Measurements from ENCODE around the gene AGMO.
"Not testable (repeated sequence)": the region's sequence is repeated elsewhere in the genome, so short reads cannot be mapped to it uniquely, and the experiment has no call there.

AGMO gene

DNA sequence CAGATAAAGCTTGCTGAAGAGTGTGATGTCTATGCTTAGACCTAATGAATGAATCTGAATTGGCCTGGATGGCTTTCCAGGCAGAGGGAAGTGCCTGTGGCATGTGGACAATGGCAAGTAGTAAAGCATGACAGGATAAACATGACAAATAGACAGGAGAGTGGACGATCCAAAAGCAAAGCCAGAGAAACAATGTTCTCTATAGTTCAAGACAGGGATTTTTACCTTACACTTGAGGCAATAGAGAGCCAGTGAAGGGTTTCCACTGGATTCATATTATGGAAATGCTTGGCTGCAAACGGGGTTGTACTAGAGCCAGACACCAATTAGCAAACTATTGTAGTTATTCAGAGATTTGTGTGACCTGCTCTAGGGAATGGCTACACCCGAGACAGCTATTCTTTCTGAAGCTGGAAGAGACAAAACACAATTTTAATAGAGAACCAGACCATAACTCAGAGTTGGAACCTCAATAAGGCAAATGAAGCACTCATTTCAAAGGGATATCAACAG is 2.3 kb downstream of the AGMO start:
- no peak for DNase-seq (ENCODE audit: low read depth)

DNA sequence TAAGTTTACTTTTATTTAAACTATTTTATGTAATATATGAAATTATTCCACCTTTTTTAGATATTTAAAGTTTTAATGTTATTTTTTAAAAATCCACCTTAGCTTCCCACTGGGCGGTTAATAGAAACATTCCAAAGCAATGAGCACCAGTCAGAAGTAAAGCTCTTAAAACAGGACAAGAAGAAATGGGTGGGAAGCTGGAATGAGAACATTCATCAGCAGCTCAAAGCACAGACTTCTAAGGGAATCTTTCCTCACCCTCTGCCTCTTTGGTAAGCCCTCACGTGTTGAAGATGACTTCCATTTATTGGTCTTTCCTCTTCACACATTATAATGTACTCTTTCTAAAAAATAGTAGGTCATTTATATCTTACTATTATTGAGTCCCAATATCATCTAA is 3.1 kb downstream of the AGMO start:
- DNase-seq (ENCODE audit: low read depth), result no peak

DNA sequence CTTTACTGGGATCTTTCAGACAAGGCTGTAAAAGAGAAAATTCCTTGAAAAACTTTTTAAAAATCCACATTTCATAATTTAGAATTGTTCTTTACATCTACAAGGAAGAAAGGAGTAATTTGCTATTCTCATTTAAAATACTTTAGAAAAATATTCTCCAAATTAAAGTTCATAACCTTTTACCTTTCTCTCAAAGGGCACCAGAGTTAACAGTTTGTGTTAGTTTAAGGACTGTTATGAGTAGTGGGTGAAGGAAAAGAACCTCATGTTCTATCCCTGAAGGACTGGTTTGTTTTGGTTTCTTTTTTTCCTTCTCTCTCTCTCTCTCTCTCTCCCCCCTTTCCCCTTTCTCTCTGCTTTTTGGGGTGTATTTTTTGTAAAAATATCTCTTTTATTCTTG is 4.1 kb downstream of the AGMO start:
- DNase-seq (ENCODE audit: low read depth), result no peak

DNA sequence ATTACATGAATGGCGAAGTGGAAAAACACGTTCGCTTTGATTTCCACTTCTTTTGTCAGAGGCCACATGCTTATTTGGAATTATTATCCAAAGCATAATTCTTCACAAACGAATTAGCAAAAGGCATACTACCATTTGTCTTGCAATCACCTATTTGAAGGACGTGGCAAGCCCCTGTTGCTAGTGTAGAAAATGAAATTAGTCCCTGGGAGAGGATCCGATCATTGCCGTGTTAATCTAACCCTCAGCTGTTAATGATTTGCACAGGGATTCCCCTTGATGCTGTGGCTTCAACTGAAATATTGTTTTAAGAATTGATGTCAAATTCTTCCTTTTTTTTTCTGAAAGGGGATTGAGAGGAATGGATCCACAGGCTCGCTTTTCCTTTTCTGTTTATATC is 4.6 kb downstream of the AGMO start:
- DNase-seq (ENCODE audit: low read depth), result no peak

DNA sequence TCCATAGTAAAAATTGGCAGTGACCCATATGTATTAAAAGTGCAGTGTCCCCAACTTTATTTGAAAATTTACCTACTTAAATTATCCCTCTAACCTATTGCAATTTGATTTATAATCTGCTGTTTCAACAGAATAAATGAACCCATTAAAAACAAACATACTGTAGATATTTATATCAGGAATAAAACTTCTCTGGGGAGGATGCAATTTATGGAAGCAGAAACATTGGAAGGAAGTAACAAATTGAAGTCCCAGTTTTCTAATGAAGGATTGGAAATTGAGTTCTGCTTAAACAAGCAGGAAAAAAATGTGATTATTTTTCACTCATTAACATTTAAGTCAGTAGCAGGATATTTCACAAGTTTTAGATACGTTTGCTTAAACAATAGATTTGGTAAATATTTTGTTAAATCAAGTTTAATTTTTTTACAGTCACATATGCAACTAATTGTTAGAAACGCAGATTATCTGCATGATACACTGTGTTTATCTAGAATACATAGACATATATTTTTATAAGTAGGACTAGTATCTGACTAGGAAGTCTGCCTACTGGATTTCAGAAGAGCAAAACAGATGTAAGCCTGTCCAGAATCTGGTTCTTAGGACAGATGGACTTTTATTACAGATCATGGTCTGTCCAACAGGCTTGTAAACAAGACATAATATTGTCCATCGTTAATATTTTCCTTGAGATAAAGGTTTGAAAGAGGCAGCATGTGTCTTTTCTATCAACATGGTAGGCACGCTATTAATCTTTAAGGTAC is 5.3 kb downstream of the AGMO start:
- DNase-seq (ENCODE audit: low read depth), result no peak

DNA sequence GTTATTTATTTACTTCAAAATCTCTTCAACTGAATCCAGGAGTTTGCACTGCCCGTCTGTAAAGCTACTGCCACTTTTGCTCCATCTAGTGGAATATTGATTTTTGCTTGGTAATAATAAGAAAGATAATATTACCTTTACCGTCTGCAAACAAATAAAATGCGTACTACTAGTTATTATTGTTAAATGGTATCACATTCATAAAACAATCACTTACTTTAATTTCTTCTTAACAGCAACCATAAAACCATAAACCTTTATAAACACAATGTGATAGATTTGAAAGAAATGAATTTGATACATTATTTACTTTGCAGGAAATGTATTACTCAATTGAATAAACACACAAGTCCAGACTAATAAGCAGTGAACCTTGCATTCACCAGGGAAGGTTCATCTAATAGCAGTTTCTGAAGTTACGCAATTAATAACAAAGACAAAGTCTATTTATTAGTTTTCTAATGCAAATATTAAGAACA is 6.4 kb downstream of the AGMO start:
- DNase-seq (ENCODE audit: low read depth), result no peak

DNA sequence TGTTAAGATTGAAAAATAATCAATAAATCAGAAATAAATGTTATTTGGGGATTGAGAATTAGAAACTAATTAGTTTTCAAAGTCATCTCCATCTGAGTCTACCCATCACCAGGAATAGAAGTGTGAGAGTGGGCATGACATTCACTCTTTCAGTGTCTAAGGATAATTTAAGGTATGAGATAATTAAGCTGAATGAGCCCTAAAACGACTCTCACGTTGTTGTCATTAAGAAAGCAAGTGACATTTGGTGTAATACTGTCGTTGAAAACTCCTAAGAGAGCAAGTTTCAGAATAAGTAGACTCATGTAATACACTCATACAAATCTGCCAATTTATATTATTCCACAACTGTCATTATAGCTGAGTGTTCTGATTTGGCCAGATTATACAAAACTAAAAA is 7.1 kb downstream of the AGMO start:
- no peak for DNase-seq (ENCODE audit: low read depth)

DNA sequence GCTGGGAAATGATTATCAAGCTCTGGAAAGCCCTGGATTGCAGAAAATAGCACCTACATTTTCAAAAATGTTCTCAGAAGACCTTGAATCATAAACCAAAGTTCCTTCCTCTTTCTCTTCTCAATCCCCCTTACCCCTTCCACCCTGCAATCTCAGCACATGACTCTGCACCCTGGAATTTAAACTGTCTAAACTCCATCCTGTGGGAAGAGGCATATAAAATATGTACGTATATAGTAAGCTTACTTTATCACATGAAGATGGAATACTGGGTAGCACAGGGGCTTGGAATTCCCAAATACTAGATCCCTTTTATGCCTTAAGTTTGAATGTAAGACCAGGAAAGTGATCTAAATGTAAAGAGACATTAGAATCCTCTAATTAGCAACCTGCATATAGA is 7.7 kb downstream of the AGMO start:
- DNase-seq (ENCODE audit: low read depth), result no peak

DNA sequence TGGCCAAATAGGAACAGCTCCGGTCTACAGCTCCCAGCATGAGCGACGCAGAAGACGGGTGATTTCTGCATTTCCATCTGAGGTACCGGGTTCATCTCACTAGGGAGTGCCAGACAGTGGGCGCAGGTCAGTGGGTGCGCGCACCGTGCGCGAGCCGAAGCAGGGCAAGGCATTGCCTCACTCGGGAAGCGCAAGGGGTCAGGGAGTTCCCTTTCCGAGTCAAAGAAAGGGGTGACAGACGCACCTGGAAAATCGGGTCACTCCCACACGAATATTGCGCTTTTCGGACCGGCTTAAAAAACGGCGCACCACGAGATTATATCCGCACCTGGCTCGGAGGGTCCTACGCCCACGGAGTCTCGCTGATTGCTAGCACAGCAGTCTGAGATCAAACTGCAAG is 14.5 kb downstream of the AGMO start:
- not testable (repeated sequence) for DNase-seq (ENCODE audit: low read depth)

DNA sequence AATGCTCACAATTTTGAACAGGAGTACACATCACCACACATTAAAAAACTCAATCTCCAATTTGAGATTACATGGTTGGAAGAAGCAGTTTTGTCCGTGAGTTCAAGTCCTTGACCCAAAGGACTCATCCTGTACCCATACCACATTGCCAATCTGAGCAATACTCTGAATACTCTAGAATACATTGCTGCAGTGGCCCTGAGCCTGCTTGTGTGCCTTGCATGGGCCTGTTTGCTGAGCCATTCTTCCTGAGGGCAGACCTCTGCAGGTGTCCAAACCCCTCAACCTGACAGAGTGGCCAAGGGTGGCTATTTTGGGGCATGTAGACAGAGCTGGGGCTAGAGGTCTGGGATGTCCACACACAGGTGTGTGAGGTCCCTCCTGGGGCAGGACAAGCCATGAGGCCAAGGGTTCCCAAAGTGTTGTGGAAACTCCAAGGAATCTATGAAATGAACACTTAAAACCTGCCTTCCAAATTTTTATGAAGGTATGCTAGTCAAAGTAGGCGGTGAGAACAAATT is 15.5 kb downstream of the AGMO start:
- DNase-seq (ENCODE audit: low read depth), result no peak

DNA sequence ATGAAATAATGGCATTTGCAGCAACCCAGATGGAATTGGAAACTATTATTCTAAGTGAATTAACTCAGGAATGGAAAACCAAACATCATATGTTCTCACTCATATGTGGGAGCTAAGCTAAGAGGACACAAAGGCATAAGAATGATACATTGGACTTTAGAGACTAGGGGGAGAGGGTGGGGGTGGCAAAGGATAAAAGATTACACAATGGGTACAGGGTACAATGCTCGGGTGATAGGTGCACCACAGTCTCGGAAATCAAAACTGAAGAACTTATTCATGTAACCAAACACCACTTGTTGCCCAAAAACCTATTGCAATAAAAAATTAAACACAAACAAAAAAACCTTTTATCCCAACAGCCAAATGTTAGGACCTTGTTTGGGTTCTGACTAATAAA is 17.8 kb downstream of the AGMO start:
- DNase-seq (ENCODE audit: low read depth), result no peak

DNA sequence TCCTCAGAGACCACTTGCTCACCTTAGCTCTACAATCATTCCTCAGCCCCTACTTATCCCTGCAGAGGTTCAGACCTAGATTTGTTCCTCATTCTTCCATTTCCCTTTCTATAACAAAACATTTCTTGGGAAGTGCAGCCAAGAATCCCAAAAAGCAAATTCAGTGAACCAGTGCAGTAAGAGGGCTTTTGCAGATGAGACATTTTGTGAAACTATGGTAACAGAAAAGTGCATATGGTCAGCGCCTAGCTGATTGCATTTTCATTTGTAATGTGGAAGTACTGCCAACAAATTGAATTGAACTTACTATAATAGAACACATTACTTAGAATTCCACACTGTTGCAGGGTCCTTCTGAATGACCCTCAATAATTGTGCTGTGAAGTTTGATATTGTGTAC is 18.6 kb downstream of the AGMO start:
- DNase-seq (ENCODE audit: low read depth), result no peak

DNA sequence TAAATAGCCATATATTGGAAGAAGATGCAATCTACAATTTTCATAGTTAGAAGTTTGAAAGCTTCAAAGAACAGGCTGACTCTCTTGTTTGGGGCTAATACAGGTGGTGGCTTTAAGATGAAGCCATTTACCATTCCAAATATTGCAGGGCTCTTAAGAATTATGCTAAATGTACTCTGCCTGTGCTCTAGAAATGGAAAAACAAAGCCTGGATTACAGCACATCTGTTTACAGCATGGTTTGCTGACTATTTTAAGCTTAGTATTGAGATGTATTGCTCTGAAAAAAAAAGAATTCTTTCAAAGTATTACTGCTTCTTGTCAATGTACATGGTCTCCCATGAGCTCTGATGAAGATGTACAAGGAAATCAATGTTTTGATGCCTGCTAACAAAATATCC is 34.2 kb downstream of the AGMO start:
- no peak for DNase-seq (ENCODE audit: low read depth)

DNA sequence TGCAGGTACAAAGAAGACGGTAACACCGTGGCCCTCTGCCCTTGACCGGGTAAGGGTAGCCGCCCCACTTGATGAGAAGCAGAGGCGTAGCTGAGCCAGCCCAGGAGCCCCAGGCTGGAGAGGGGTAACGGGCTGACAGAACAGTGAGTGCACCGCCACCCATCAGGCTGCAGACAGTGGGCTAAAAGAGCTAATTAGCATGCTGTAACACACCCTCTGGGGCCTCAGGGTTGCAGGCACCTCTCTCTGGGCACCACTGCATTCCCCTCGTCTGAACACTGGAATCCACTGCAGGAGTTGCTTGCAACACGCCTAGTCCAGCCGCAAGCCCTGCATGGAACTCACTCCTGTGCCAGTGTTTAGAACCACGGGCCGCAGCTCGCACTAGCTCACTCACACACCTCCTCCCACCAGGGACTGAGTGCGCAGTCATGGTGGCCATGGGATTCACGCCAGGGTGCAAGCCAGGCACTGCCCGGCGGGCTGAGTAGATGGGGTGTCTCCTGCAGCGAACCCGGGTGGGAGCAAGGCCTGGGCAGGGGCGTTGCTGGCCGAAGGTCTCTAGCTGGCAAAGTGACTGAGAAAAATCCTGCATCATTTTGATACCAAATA is 36.1 kb downstream of the AGMO start:
- DNase-seq (ENCODE audit: low read depth), result no peak

DNA sequence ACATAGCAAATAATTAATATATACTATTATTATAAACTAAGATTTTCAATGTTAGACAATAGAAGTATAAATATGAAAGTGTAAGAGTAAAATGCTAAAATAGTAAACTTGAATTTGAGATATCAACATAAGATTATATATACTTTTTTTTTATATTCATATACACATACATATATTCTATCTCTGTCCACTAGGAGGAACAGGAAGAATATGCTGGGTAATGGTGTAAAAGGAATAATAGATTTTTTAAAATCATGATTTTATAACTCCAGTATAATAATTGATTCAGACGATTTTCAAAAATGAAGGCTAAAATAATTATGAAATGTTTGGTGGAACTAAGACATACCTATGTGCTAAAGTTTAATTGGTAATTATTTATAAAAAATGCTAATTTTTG is 37.7 kb downstream of the AGMO start:
- no peak for DNase-seq (ENCODE audit: low read depth)

DNA sequence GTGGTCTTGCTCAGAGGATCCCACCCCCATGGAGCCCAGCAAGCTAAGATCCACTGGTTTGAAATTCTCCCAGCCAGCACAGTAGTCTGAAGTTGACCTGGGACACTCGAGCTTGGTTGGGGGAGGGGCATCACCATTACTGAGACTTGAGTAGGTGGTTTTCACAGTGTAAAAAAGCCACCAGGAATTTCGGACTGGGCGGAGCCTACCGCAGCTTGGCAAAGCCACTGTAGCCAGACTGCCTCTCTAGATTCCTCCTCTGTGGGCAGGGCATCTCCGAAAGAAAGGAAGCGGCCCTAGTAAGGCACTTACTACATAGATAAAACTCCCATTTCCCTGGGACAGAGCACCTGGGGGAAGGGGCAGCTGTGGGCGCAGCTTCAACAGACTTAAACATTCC is 44.0 kb downstream of the AGMO start:
- not testable (repeated sequence) for DNase-seq (ENCODE audit: low read depth)

DNA sequence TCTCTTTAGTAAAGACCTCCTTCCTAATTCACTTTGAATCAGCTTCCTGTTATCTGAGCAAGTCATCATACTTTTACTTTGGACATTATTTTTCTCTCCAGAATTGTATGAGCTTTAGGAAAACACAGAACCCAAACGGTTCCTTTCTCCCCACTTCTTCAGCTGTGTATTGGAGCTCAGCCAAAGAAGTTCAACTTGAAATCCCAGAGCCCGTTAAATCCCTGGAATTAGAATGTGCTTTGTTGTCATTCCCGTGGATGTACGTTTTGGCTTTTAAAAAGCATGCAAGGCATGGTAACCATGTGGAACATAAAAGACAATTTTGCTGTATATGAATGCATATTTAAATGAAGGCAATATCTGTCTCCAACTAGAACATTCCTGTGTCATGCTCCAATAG is 46.6 kb downstream of the AGMO start:
- no peak for DNase-seq (ENCODE audit: low read depth)

DNA sequence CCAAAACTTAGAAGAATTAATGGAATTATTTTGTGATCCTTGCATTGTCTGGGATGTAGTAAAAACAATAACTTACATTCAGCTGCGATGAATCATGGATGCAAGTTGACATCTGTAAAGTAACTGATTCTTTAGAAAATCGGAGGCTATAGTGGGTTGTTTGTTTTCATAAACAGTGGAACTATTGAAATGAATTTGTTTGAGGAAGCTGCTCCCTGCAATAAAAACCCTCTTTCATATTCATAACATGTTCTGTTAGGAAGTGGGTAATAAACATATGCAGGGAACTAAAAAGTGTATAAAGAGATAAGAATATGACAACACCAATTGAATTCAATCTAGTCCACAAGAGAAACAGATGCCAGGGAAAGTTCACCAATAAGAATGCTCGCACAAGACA is 53.6 kb downstream of the AGMO start:
- no peak for DNase-seq (ENCODE audit: low read depth)

DNA sequence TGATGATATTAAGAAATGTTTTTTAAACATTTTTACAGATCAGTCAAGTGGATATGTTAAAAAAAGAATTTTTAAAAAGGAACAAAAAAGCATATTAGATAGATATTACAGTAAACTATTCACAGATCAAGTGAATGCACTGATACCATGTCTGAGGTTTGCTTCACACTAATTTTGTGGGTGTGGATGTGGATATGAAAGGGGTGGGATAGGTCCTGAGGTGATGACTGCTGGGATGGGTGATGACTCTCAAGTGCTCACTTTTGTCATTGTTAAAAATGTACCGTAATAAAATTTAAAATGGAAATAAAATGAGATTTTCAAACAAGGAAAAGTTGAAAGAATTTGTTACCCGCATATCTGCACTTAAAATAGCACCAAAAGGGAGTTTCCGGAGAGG is 54.1 kb downstream of the AGMO start:
- no peak for DNase-seq (ENCODE audit: low read depth)

DNA sequence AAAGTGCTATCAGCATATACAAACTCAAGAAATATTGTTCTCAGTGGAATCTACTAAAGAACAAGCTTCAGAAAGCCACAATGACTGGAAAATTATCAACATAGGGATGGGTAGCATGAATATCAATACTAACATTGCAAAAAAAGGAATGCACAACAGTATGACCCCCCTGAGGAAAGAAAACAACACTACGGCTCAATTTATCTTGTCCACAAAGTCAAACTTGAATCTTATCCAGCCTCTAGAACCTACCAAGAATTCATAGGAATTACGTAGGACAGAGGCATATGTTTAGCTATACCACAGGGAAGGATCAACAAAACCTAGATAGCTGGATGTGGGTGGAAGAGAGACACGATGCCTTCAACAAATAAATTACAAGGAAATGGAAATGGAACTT is 54.6 kb downstream of the AGMO start:
- DNase-seq (ENCODE audit: low read depth), result no peak

DNA sequence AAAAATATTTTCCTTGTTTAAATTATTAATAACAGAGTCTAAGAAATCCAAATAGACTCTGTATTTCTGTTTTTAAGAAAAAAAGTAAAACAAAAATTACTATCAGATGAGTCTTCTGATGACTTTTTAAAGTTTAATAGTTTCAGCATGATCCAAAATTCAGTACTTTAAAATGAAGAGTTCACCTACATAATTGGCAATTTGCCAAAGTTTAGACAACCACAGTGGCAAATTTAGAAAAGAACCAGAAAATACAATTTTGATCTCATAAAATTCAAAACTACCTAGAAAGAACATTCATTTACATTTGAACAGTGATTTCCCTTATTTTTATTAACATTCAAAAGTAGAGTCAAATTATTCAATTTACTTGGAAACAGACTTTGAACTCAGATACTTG is 56.1 kb downstream of the AGMO start:
- no peak for DNase-seq (ENCODE audit: low read depth)

DNA sequence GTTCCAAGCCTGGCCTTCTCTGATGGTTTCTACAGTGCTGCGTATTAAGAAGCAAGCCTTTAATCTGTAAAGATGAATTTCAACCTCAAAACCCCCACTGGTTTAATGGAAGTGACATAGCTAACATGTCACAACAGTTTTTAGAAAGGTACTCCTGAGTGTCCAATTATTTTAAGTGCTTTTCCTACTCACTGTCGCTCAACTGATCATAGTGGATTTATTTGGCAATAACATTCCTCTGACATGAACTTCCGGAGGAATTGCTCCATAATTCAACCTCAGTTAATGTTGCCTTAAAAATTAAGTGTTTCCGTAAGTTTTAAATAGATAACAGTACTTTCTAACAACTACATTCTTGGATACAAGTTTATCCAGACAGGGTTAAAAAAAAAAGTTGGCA is 57.5 kb downstream of the AGMO start:
- DNase-seq (ENCODE audit: low read depth), result no peak

DNA sequence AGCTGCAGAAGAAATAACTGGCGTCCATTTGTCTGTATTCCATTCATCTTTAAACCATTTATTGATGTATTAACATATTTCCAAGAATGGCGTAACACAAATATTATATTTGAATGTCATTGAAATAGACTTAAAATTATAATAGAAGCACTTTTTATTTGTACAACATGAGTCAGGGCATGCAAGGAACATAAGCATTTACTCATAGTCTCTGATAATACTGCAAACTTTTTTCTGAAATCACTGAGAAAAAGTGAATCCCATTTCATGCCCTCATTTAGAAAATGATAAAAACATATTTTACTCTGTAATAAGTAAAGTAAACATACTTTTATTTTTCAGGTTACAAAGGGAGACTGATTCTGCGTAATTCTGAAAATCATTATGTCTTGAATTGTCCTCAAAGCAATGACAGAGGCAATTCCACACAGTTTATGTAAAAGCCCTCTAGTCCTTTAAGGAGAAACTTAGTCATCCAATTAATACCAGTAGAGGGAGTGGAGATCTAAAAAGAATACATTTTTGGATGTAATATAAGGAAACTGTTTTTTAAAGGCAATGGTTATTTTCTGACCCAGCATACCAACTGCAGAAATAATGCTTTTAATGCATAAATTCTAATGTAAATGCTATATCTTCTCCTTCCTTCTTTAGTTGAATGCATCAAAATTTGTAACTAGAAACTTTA is 58.1 kb downstream of the AGMO start:
- no peak for DNase-seq (ENCODE audit: low read depth)

Measured in stimulated activated CD8-positive, alpha-beta memory T cell treated with anti-CD3 and anti-CD28 coated beads, Interleukin-15, amount 100 ng/mL, for 24 hours (primary cell).